Kidney (tissue), 14 donors: ENCODE data around the gene ZBTB47. TPM values are rescaled to one million over a fixed set of nuclear protein-coding genes. Genes with fewer than 3 reads are reported as not detected.

Source experiments
- DNase-seq, 5 donors: peaks; one replicate each; pipeline ENCODE4 v3.0.0-alpha.2; 2013 to 2020
- FAIRE-seq: peaks from 2 replicates; lab custom pipeline; 2012; peaks lifted over from hg19 to GRCh38; lab: Jason Lieb, UNC
- H3K27ac ChIP-seq, 2 donors: one replicate each; pipeline ENCODE4 v1.7.0; 2013; ENCODE audit warnings: low read depth in 2 of 2, low read length in 2 of 2, inconsistent platforms in 1 of 2
- H3K27me3 ChIP-seq: one replicate; pipeline ENCODE4 v1.7.1; 2013; ENCODE audit warnings: low read length, inconsistent platforms; ENCODE audit not compliant: control insufficient read depth, insufficient read depth
- H3K36me3 ChIP-seq, 3 donors: one replicate each; pipeline versions ENCODE4 v1.7.0 to v1.7.1; 2013; ENCODE audit warnings: low read length in 3 of 3, control low read depth in 1 of 3, inconsistent platforms in 1 of 3; ENCODE audit not compliant: insufficient read depth in 3 of 3, control insufficient read depth in 2 of 3
- H3K4me1 ChIP-seq, 3 donors: one replicate each; pipeline versions ENCODE4 v1.7.0 to v1.7.1; 2013; ENCODE audit warnings: low read length in 3 of 3, inconsistent platforms in 1 of 3, low read depth in 1 of 3; ENCODE audit not compliant: control insufficient read depth in 2 of 3, insufficient read depth in 2 of 3
- H3K4me3 ChIP-seq, 3 donors: one replicate each; pipeline versions ENCODE4 v1.7.0 to v1.8.1; 2013; ENCODE audit warnings: low read length in 3 of 3, control low read depth in 1 of 3, inconsistent platforms in 1 of 3
- H3K9ac ChIP-seq, 3 donors: one replicate each; pipeline versions ENCODE4 v1.7.0 to v1.7.1; 2013; ENCODE audit warnings: low read length in 3 of 3, control low read depth in 1 of 3, inconsistent platforms in 1 of 3
- H3K9me3 ChIP-seq, 3 donors: one replicate each; pipeline versions ENCODE4 v1.7.0 to v1.7.1; 2013; ENCODE audit warnings: low read length in 3 of 3, control low read depth in 1 of 3, inconsistent platforms in 1 of 3; ENCODE audit not compliant: control insufficient read depth in 2 of 3, insufficient read depth in 1 of 3
- CTCF ChIP-seq: IDR thresholded peaks from 3 replicates; pipeline ENCODE4 v1.5.1; 2012; ENCODE audit warnings: mild to moderate bottlenecking, moderate library complexity, borderline replicate concordance; ENCODE audit not compliant: insufficient read depth; ENCODE audit errors: extremely low read depth
- intact Hi-C: fragments of 100-400 bp; cut with DNase I; formaldehyde crosslinking; loops from one replicate; pipeline ENCODE4 v1.11.1; 2022
- polyA plus RNA-seq: library from polyadenylated mRNA; stranded (reverse); fragments of 350-450 nt; fragmentation: Illumina TruSeq; extraction: RNeasy Lipid Tissue Mini Kit (QIAGEN cat#74804); gene quantifications from one replicate; pipeline ENCODE4 v1.2.3, GENCODE V29; 2014; ENCODE audit warnings: low read depth, low replicate concordance; ENCODE audit not compliant: insufficient read depth
- total RNA-seq: library from RNA; stranded (reverse); fragmentation: NEBNext Ultra II Directional; extraction: Animal tissue kit (Norgen Biotek cat#: 25700); gene quantifications from one replicate; pipeline ENCODE4 v1.2.1, GENCODE V29; 2021
- donor health status: control.
- donor health status: control.
- donor health status: control.
- donor health status: control.
- donor health status: control.
- donor health status: DM: yes; HTN: yes; CAD: no.
- donor health status: Normal renal cell carcinoma (clear cell type).

Gene ZBTB47
- total and polyA plus RNA-seq, 2 donors from 2014 or later: 7.8 to 26.6 TPM

GRCh38 chr3:42652251-42652610 lies 1.3 kb upstream of the ZBTB47 start:
- intact Hi-C loops: no loop called here

DNA sequence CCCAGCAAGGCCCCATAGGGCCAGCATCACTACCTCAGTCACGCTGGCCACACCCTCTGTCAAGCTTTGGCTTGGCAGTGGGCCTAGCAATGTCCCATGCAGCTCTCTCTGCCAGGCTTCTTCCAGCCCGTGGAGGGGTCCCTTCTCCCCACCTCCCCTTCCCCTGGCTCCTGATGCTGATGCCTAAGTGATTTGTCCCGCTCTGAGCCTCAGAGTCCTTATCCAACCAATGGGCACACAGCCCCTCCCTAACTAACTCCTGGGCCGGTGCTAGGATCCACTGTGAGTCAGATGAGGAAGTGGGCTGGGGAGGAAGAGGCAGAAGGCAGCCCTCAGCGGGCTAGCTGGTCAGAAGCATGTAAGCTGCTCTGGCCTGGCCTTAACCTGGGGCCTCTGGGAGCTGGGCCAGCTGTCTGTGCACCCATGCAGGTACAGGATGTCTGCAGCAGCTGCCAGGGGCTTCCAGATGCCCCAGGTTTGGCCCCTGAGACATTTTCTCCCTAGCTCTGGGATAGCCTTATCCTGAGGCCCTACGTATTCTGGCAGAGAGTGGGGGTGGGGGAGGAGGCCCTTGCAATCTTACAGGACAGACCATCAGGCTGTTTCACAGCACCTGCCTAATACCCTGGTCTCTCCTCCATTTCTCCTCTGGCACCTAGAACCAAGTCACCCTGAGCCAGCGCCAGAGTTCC lies 740 bp upstream of the ZBTB47 start:
- Histone ChIP-seq H3K4me1 (peaks cover 0 to 23% (median 10%) of the 10 kb centered on the region in 3 donors), H3K9me3 (no peaks in the 10 kb centered on the region), H3K9ac (peak overlapping the region in 1 of 3 donors; percentile 61), H3K36me3 (no peaks in the 10 kb centered on the region), H3K27me3 (no peaks in the 10 kb centered on the region), H3K27ac (no peak overlapping the region), H3K4me3 (peak overlapping the region in 2 of 3 donors; percentile 58 to 61)
- DNase-seq: peak in 2 of 5 donors; percentile 54 to 91
- no peak for TF ChIP-seq CTCF
- intact Hi-C loops: no loop called here
- no peak for FAIRE-seq

More at GRCh38 chr3:42652251-42652610, 1.3 kb upstream of the ZBTB47 start:
- no peak for FAIRE-seq
- Histone ChIP-seq H3K9ac (no peak overlapping the region), H3K4me1 (peaks cover 0 to 23% (median 10%) of the 10 kb centered on the region in 3 donors), H3K4me3 (no peak overlapping the region), H3K27me3 (no peaks in the 10 kb centered on the region), H3K36me3 (no peaks in the 10 kb centered on the region), H3K9me3 (no peaks in the 10 kb centered on the region), H3K27ac (no peak overlapping the region)
- no peak for TF ChIP-seq CTCF
- peak in 1 of 5 donors; percentile 38 for DNase-seq

GRCh38 chr3:42653303-42653559 lies 266 bp upstream of the ZBTB47 start:
- no peak for FAIRE-seq
- DNase-seq: peak in 1 of 5 donors; percentile 62
- TF ChIP-seq CTCF: no peak
- no peaks in the 10 kb centered on the region for H3K27me3 ChIP-seq
- peaks cover 0 to 23% (median 10%) of the 10 kb centered on the region in 3 donors for H3K4me1 ChIP-seq
- no peaks in the 10 kb centered on the region for H3K9me3 ChIP-seq
- H3K4me3 ChIP-seq: peak overlapping the region in 2 of 3 donors; percentile 58 to 61
- no peaks in the 10 kb centered on the region for H3K36me3 ChIP-seq
- intact Hi-C loops: no loop called here
- peak overlapping the region in 1 of 3 donors; percentile 61 for H3K9ac ChIP-seq
- H3K27ac ChIP-seq: no peak overlapping the region
